HG02571 (cell line): ENCODE results near the gene C11orf21.

Experiments
- ATAC-seq: cut with Tn5 transposase; IDR thresholded peaks from one replicate; pipeline ENCODE4 v1.9.1; 2021; ENCODE audit warnings: mild to moderate bottlenecking, moderate library complexity; ENCODE audit not compliant: unreplicated experiment

C11orf21 gene

GRCh38 chr11:2309251-2310072, 7.7 kb upstream of the C11orf21 start:
- no peak for ATAC-seq

GRCh38 chr11:2308713-2309112, 7.0 kb upstream of the C11orf21 start:
- ATAC-seq: no peak

- ATAC-seq: no peak
These were observed 6.0 kb upstream of the C11orf21 start for GRCh38 chr11:2307501-2308331.

DNA sequence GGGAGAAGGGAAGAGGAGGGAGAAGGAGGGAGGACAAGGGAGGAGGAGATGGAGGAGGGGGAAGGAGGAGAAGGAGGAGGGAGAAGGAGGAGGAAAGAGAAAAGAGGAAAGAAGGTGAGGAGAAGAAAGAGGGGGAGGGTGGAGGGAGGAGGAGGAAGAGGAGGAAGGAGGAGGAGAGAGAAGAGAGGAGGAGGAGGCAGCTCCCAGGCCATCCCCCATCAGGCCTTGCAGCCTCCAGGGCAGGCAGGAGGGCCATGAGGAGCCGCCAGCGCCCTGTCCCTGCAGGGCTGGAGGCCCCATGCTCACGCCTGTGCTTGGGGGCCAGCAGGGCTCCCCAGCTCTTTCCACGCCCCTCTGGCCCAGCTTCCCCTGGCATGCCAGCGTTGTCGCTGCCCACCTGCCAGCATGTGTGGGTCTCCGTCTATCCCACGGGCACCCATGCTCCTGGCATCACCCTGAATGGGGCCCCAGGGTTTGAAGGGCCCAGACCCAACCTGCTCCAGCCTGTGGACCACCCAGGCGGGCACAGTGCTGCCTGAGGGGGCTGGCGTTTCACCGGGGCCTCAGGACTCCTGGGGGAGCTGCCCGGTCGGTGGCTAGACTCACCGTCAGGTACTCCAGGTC, 5.3 kb upstream of the C11orf21 start:
- ATAC-seq: no peak

DNA sequence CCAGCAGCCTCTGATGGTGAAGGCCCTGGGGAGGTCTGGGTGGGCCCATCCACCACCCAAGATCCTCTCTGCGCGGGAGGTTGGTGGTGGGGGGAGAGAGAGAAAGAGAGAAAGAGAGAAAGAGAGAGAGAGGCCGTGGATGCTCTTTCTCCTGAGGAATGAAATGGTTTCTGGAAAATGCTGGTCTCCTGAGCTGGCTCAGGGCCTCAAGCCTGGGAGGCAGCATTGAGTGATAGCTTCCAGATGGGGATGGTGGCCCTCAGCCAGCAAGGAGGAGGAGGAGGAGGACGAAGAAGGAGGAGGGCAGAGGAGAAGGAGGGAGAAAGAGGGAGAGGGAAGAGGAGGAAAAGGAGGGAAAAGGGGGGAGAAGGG, 4.7 kb upstream of the C11orf21 start:
- ATAC-seq: no peak

DNA sequence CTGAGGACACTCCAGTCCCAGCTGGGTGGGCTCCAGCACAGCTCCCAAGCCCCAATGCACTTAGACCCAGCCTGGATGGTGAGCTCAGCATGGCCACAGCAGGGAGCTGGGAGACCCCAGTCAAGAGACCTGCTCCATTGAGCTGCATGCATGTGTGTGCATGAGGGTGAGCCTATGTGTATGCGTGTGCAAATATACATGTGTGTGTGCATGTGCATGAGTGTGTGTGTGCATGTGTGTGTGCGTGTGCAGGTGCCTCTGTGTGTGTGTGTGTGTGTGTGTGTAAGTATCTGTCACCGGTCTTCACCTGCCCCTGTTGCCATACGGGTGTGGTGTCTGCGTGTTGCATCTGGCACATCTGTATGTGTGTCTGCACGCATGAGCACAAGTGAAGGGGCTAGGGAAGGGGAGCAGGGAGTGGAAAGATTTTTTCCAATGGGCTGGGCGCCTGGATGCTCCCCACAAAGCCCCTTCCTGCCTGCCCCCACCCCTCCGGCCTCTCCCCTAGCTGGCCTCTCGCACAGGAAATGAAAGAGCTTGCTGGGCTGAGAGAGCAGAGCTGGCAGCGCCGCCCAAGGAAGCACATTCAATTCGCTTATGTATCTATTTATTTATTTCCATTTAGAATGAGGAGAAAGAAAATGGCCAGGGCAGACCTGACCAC, 4.2 kb upstream of the C11orf21 start:
- ATAC-seq: no peak

DNA sequence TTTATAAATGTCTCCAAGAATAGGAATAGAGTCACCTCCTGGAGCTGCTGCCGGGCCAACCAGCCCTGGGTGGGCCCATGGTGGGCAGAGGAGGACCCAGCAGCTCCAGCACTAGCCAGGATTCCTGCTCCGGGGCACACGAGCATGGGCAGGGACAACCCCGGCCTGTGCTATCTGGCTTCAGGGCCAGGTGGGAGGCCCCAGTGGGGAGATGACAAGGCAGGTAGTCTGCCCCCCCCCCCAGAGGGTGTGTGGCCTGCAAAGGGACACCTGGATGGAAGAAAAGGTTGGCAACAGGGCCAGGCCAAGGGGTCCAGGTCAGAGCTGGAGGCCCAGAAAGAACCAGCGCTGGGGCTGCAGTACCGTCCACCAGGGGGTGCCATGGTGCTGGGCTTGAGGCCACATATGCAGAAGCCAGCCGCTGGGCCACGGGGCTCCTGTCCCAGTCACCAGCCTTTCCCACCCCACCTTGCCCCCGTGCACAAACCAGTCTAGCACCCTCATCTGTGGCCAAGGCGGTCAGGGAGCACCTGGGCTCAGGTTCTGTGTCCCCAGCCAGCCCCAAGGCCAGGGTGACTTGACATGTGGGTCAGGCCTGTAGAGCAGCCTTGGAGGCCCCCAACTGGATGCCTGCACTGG, 3.5 kb upstream of the C11orf21 start:
- ATAC-seq: no peak

- ATAC-seq: no peak
These were observed 2.9 kb upstream of the C11orf21 start for GRCh38 chr11:2304506-2305139.

DNA sequence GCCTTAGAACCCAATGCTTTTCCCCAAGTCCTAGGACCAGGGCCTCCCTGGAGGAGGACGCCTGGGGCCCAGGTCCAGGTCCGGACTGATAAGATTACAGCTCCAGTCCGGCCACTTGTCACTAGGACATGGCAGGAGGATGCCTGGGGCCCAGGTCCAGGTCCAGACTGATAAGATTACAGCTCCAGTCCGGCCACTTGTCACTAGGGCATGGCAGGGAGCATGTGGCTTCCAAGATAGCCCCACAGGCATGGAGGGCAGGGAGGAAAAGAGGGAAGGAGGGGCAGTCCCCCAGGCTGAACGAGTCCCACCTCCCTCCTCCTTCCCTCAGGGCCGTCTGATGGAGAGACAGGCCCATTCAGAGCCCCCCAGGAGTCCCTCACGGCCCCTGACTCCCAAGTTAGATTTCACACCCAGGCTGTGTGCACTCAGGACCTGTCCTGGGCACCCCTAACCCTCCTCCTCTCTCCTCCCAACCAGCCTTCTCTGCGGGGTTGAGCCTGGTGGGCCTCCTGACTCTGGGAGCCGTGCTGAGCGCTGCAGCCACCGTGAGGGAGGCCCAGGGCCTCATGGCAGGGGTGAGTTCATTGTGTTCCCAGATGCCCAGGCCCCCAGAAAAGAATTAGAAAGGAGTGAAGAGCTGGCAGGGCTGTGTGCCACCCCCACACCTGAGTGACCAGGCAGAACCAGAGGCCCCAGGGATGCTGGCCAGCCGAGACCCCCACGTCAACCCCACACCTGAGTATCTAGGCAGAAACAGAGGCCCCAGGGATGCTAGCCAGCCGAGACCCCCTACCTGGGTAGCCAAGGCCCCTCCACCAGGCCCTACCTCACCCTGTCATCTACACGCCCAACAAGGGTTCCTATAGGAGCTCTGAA, 2.1 kb upstream of the C11orf21 start:
- ATAC-seq: no peak

DNA sequence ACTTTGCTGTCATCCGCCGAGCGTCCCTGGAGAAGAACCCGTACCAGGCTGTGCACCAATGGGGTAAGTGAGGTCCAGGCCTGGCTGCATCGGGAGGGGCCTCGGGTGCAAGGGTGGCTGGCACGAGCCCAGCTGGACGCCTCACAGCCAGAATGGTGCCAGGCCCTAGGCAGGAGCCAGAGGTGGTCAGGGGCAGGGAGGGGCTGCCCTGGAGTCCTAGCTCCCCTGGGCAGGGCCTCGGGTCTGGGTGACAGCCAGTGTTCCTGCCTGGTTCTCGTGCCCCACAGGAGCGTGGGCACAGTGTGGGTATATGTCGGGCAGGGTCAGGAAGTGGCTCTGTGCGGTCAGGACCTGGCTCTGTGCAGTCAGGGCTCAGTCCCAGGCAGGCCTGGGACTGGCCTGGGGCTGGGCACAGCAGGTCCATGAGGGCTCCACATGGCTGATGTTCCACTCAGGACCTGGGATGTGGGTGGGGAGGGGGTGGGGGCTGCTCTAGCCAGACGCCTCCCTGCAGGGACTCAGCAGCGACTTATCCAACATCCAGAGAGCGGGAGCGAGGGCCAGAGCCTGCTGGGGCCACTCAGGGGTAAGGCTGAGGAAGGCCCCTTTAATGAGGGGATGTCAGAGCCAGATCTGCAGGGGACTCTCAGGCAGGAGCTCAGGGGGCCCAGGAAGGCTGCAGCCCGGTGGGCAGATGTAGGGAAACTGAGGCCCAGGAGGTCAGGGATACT, 1.3 kb upstream of the C11orf21 start:
- no peak for ATAC-seq

GRCh38 chr11:2302306-2302895, 683 bp upstream of the C11orf21 start:
- no peak for ATAC-seq

DNA sequence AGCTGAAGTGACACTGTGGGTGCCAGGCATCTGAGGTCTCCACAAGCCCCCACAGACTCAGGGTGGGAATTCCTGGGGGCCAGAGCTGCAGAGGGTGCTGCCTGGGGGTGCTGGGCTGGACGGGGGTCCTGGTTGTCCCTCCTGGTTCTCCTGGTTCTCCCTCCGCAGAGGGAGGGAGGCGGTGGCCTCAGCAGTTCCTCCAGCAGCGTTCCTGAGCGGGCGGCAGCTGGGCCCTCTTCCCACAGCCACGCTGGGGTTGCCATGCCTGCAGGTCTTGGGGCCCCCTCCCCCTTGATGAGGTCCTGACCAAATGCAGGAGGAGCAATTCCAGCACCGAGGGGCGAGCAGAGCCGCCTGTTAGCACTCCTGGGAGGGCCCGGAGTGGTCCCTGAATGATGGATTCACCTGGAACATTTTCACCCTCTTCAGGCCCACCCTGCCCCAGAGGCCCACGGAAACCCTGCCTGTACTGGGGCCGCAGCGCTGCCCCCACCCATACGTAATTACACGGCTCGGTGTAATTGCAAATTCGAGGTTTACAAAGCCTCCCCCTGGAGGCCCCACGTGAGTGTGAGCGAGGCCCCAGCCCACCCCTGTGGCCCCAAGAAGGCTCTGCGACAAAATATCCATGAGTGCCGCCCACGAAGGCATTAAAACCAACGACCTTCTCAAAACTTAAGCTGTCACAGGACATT, 635 bp downstream of the C11orf21 start:
- no peak for ATAC-seq

DNA sequence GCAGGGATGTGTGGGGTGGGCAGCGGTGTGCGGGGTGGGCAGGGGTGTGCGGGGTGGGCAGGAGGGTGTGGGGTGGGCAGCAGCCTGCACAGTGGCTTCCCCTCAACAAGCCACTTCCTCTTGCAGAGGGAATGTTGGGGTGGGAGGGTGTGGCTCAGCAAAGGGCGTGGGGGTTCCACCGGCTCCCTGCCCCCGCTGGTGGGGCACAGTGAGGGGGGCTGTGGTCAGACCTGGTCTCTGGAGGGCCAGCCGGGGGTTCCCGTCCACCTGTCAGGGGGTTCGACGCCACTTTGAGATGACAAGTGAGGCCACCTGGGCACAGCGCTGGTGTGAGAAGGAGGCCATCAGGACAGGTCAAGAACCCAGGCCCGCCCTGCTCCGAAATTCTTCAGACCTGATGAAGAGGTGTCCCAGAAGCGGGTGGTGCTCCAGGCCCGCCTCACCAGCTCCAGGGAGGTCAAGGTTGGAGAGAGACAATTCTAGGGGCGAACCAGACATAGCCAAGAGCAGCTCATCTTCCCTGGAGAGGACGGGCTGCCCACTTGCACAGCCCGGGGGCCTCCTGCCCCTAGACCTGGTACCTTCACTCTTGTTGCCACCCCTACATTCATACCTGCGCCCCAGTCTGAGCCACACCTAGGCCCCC, 1.3 kb downstream of the C11orf21 start:
- no peak for ATAC-seq

- ATAC-seq: no peak
These were observed 1.9 kb downstream of the C11orf21 start for GRCh38 chr11:2299773-2300172.

DNA sequence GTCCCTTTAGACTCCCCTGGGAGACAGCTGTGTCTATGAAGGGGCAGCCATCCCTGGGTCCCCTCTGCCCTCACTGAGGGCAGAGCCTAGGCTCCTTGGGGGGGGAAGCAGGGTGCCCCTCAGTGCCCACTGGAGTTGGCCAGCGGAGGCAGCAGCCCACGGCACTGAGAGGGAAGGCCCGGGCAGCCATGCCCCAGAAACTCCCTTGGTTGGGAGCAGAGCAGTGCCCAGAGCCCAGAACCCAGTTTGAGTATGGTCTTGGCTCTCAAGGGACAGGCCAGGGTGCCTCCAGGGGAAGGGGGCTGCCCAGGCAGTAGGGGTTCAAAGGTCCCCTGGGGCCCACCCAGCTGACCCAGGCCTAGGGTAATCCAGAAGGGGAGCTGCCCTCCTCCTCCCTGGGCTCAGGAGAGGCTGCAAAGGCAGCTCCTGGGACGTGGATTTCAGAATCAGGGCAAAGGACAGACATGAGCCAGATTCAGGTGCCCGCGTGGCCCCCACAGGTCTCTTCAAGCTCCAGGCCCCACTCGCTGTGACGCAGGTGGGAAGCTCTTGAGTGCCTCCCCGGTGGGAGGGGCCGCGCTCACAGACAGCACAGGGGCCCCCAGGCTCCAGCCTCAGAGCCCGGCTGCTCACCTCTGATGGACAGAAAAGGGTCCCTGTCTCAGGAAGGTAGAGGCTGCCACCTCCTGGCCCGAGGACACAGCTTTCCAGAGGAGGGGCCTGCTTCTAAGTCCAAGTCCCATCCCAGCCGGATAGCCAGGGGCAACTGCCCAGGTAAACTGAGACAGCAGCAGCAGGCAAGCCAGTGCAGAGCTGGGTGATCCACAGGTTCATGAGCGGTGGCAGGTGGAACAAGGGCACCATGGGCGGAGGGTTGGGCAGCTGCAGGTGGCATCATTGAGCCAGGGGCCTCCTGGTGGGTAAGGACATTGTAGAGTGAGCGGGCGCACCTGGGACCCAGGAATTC, 2.6 kb downstream of the C11orf21 start:
- no peak for ATAC-seq
